CD4-positive, alpha-beta T cell treated with Interferon gamma for 1 hour (primary cell): ENCODE measurements around the gene TAPT1.
"Not testable (repeated sequence)": the region's sequence is repeated elsewhere in the genome, so short reads cannot be mapped to it uniquely, and the experiment has no call there.

Source experiments
- DNase-seq: peaks from one replicate; pipeline ENCODE4 v3.0.0-alpha.2; 2020

Gene TAPT1

GRCh38 chr4:16225863-16226815 is at the start of gene TAPT1:
Gene TAPT1 (minus strand): TSS chr4:16226471. CDS start chr4:16226457, 14 bp downstream.
- DNase-seq = peak; percentile 79

GRCh38 chr4:16271411-16271810 is 45.1 kb upstream of the TAPT1 start:
- DNase-seq = no peak

GRCh38 chr4:16270454-16271328 is 44.4 kb upstream of the TAPT1 start:
- no peak for DNase-seq

- DNase-seq = not testable (repeated sequence)
Observed at GRCh38 chr4:16269742-16270453, 43.6 kb upstream of the TAPT1 start.

GRCh38 chr4:16269240-16269639 is 43.0 kb upstream of the TAPT1 start:
- no peak for DNase-seq

GRCh38 chr4:16268290-16268689 is 42.0 kb upstream of the TAPT1 start:
- DNase-seq = no peak

- DNase-seq = no peak
Observed at GRCh38 chr4:16267639-16268038, 41.4 kb upstream of the TAPT1 start.

- DNase-seq = no peak
Observed at GRCh38 chr4:16265820-16266219, 39.5 kb upstream of the TAPT1 start.

GRCh38 chr4:16264798-16265197 is 38.5 kb upstream of the TAPT1 start:
- DNase-seq = no peak

GRCh38 chr4:16263056-16263455 is 36.8 kb upstream of the TAPT1 start:
- no peak for DNase-seq

- DNase-seq = no peak
Observed at GRCh38 chr4:16262188-16262587, 35.9 kb upstream of the TAPT1 start.

- no peak for DNase-seq
Observed at GRCh38 chr4:16261313-16261878, 35.1 kb upstream of the TAPT1 start.

- DNase-seq = no peak
Observed at GRCh38 chr4:16259889-16260246, 33.6 kb upstream of the TAPT1 start.

- no peak for DNase-seq
Observed at GRCh38 chr4:16259241-16259888, 33.1 kb upstream of the TAPT1 start.

- DNase-seq = no peak
Observed at GRCh38 chr4:16257611-16258010, 31.3 kb upstream of the TAPT1 start.

- DNase-seq = no peak
Observed at GRCh38 chr4:16256343-16256742, 30.1 kb upstream of the TAPT1 start.

- DNase-seq = no peak
Observed at GRCh38 chr4:16255730-16256129, 29.5 kb upstream of the TAPT1 start.

- no peak for DNase-seq
Observed at GRCh38 chr4:16253127-16253960, 27.1 kb upstream of the TAPT1 start.

GRCh38 chr4:16250661-16251365 is 24.5 kb upstream of the TAPT1 start:
- DNase-seq = no peak

- DNase-seq = no peak
Observed at GRCh38 chr4:16248605-16249004, 22.3 kb upstream of the TAPT1 start.

- DNase-seq = no peak
Observed at GRCh38 chr4:16245241-16245640, 19.0 kb upstream of the TAPT1 start.
